Stomach (tissue), 4 donors: ENCODE results near the gene TTC28.

Source experiments
- EP300 ChIP-seq: sonication (generic); formaldehyde crosslinking; IDR thresholded peaks from one replicate; pipeline ENCODE4 v1.6.1; 2017; ENCODE audit warnings: antibody characterized with exemption
- POLR2AphosphoS5 ChIP-seq, 3 donors: sonication (generic); formaldehyde crosslinking; IDR thresholded peaks; one replicate each; pipeline ENCODE4 v1.6.1; 2016; ENCODE audit warnings: antibody characterized with exemption in 3 of 3
- TF ChIP-seq, protein P1 (sequence below), 7 experiments: fragments of 450-650 bp in 4 of 7; fragments of 200-600 bp in 3 of 7; sonication (generic) in 3 of 7; IDR thresholded peaks; one replicate each; pipeline ENCODE4 v1.5.1; 2016 to 2019; ENCODE audit warnings: antibody characterized with exemption in 7 of 7, control low read depth in 2 of 7, mild to moderate bottlenecking in 1 of 7

GRCh38 chr22:27990451-27990840, 689.2 kb downstream of the TTC28 start:
- no peak for TF ChIP-seq POLR2AphosphoS5 (IDR thresholded peaks at IDR 0.05)
- TF ChIP-seq, protein P1, sequence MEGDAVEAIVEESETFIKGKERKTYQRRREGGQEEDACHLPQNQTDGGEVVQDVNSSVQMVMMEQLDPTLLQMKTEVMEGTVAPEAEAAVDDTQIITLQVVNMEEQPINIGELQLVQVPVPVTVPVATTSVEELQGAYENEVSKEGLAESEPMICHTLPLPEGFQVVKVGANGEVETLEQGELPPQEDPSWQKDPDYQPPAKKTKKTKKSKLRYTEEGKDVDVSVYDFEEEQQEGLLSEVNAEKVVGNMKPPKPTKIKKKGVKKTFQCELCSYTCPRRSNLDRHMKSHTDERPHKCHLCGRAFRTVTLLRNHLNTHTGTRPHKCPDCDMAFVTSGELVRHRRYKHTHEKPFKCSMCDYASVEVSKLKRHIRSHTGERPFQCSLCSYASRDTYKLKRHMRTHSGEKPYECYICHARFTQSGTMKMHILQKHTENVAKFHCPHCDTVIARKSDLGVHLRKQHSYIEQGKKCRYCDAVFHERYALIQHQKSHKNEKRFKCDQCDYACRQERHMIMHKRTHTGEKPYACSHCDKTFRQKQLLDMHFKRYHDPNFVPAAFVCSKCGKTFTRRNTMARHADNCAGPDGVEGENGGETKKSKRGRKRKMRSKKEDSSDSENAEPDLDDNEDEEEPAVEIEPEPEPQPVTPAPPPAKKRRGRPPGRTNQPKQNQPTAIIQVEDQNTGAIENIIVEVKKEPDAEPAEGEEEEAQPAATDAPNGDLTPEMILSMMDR (IDR thresholded peaks at IDR 0.05): no peak
- no peak for TF ChIP-seq EP300
